HG02623 (cell line): ENCODE results near the gene MRGPRD.

ENCODE experiments used
- ATAC-seq: cut with Tn5 transposase; IDR thresholded peaks from one replicate; pipeline ENCODE4 v1.9.1; 2021; ENCODE audit warnings: moderate library complexity; ENCODE audit not compliant: unreplicated experiment

The MRGPRD gene

GRCh38 chr11:68970921-68971636, 9.7 kb downstream of the MRGPRD start:
- ATAC-seq = no peak

GRCh38 chr11:68969386-68969785, 11.4 kb downstream of the MRGPRD start:
- ATAC-seq = no peak

DNA sequence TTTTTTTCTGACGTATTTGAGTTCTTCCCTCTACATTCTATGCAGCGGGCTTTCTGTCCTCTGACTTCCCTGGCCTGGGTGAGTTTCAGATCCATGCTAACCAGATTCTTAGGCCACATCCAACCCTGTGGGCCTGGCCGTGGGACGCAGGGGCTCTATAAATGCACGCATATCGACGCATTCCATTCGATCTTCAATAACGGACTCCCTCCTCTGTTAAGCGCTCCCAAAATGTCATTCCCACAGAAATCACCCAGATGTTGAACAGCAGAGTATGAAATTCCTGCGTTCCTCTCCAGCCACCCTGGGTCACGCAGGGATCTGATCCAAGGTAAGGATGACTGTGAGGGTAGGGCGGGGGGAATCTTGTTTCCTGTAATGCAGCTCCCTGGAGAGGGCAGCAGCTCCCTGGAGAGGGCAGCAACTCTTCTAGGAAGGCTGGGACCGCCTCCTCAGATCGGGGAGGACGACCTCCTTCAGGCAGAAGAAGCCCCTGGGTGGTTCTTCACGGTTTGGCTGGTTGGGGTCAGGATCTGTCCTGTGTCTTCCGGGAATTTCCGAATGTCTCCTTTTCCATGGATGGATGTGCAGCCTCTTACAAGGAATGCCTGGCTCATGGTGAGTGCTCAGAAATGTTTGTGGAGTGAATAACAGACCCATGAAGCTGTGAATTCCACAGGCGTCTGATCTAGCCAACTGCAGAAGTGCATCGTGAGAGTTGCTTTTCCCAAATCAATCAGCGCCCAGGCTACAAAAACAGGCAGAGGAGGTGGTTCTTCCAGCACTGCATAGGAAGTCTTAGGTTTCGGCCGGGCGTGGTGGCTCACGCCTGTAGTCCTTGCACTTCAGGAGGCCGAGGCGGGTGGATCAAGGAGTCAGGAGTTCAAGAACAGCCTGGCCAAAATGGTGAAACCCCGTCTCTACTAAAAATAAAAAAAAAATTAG, 12.2 kb downstream of the MRGPRD start:
- ATAC-seq = no peak

DNA sequence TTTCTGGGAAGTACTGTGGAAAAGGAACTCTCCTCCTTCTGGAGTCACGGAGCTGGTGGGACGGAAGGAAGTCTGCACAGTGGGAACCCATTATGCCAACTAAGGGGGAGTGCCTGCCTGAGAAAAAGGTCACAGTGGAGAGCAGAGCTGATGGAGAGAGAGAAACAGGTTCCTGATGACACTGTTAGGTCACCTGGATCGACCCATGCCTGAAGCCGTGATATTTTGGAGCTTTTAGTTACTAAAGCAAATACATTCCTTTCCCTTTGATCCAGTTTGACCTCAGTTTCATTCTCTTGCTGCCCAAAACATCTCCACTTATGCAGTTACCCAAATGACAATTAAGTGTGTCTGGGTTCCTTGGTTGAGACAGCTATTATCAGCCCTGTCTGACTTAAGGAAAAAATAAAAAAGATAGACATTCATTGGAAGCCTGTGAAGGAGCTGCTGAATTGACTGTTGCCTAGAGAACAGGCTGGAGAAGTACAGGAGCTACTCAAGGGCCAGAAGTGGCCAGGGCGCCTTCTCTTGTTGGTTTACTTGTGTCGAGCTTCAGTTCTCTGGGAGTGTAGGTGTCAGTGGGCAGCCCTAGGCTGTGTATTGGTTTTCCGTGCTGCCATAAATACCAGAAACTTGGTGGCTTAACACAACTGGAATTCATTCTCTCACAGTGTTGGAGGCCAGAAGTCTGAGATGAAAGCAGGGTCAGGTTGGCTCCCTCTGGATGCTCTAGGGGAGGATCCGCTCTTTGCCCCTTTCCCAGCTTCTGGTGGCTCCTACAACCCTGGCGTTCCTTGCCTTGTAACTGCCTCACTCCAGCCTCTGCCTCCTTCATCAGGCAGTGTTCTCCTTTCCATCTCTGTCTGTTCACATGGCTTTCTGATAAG, 13.6 kb downstream of the MRGPRD start:
- ATAC-seq = no peak

DNA sequence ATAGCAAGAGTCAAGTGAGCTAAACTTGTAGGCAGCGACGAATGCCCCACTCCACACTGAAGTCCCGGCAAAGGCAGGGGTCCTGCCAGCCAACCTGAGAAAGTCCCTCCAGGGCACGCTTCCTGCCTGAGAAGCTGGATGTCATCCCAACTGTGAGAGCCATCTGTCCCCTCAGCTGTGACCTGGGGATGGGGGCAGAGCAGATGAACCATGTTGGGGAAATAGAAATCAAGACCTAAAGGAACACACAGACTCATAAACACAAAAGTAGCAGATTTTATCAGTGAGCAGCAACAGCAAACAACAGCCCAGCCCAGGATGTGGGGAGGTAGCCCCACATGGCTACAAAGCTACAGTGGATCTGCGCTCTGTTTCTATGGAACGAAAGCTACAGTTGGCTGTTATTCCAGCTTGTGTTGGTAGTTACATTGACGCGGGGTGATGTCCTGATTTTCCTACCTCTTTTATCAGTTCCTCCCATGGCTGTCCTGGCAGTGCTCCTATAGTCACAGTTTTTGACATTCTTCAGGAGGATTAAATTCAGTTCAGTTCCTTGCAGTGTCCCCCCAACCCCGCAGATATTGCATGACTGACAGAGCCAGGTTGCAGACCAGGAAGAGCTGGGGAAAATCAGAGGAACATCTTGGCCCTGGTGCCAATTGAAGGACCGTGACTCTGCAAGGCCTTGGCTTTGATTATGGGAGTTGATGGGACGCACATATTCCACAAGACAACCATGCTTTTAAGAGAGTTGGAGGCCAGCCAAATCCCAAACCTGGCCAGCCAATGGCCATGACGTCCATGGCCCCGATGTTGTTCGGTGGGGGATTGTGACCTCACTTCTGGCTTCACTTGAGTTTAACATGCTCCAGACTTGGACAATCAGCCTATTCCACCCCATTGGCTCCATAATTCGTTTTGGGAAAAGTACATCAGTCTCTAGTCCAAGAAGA, 14.6 kb downstream of the MRGPRD start:
- ATAC-seq = no peak

- no peak for ATAC-seq
These were observed 17.0 kb downstream of the MRGPRD start for GRCh38 chr11:68963779-68964178.

DNA sequence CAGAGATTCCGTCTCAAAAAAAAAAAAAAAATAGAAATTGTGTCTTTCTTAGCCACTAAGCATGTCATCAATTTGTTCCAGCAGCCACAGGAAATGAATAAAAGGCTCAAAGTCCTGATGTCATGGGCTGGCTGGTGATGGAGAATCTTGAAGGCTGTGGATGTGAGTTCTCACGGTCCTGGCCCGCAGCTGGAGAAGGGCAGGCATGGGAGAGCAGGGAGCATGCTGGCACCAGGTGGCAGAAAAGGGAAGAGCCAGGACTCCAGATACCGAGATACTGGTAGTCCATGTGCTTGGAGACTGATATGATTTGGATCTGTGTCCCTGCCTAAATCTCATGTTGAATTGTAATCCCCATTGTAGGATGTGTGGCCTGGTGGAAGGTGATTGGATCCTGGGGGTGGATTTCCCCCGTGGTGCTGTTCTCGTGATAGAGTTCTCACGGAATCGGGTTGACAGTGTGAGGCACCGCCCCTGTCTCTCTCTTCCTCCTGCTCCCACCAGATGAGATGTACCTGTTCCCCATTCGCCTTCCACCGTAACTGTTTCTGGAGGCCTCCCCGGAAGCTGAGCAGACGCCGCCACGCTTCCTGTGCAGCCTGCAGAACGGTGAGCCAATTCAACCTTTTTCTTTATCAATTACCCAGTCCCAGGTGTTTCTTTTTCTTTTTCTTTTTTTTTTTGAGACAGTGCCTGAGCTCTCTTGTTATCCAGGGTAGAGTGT, 18.1 kb downstream of the MRGPRD start:
- no peak for ATAC-seq

DNA sequence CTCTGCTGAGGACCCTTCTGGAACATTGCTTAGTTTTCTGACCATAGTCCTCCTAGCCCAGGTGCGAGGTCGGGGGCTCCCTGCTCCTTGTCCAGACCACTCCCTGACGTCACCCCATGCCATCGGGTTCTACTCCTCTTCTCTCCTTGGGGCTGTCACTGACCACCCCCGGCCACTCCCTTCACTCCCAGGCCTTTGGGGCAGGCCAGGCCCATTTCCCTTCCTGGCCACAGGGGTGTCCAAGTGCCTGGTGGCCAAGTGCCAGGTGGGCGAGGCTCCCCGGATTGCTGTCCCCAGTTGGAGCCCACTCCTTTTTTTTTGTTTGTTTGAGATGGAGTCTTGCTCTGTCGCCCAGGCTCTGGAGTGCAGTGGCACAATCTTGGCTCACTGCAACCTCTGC, 19.5 kb downstream of the MRGPRD start:
- no peak for ATAC-seq

- ATAC-seq = no peak
These were observed 20.3 kb downstream of the MRGPRD start for GRCh38 chr11:68960294-68961071.

DNA sequence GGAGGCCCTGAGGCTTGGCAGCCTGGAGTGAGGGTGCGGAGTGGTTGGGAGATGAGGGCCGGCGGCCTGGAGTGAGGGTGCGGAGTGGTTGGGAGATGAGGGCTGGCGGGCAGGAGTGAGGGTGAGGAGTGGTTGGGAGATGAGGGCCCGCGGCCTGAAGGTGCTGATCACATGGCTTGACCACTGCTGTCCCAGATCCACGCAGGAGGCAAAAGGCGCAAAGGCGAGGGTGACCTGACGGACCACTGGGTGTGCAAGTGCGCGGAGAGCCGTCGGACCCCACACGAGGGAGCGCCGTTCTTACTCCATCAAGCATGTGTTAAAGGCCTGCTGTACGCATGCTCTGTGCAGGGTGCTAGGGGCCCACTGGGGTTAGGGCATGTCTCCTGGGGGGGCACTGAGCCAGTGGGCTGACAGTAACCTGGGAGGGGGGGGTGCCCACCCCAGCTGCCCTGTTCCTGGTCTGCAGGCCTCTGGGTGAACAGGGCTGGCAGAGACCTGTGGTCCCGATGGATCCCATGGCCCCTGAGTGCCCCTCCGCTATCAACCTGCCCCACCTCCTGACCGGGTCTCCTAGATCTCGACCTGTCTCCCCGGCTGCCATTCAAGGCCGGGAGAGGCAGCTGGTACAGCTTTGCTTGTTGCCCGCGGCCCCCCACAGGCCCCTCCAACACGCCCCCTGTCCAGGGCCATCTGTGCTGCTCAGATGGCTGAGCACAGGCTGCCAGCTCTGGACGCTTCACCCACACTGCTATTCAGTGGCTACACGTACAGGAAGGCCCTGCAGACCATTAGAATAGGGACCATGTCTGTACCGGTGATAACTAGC, 21.1 kb downstream of the MRGPRD start:
- ATAC-seq = no peak

DNA sequence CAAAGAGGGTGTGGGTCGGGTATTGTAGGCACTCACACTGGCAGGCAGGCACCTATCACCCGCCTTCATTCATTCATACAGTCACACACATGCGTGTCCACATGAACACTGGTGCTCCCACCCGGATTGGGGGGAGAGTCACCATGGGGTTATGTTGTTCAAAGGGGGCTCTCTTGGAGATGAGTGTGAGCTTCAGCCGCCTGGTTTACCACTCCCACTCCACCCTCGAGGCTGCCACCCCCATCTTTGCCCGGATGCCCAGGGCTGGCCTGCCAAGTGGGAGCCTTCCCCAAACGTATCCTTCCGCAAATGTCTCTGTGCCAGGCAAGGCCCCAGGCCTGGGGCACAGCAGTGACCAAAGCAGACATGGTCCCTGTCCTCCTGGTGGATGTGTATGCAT, 22.6 kb downstream of the MRGPRD start:
- ATAC-seq = no peak

DNA sequence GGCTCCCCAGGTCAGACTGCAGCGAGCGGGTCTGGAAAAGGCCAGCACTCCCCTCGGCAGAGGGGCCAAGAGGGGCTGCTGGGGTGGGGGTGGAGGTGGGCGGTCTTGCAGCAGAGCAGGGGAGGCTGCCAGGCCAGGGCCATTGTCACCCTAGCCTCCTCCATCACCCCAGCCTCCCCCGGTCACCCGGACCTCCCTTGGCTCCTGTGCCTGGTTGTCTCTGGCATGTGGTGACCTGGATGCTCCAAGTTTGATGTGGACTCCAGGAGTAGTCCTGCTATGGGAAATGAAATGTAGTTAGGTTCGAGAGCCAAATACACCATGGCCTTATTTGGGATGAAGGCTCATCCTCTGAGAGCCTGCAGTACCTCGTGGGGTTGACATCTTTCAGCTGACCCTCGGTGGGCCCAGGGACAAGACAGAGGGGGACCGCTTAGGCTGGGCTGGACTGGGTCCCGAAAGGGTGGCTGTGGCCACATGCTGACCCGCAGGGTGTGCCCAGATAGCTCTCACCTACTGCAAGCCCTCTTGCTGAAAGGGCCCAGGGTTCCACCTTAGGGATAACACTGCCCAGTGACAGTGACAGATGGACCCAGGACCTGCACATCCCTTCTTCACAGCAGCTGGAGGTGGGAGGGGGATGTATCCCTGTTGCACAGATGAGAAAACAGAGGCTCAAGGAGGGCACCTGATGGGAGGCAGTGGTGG, 24.1 kb downstream of the MRGPRD start:
- ATAC-seq = no peak

GRCh38 chr11:68956142-68956541, 24.6 kb downstream of the MRGPRD start:
- no peak for ATAC-seq

DNA sequence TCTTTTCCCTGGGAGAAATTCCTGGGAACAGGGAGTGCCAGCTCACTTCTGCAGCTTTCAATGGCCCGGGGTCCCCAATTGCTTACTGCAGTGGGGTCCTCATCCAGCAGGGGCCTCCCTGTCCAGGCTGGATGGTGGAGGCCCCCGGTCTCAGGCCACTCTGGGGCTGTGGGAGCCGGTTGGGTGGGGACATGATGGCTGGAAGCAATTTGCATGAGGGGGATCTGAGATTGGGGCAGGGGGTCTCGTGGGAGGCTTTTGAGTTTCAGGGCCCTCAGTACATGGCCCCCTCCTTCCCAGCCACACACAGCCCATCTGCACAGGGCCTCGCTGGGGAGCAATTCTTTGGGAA, 25.2 kb downstream of the MRGPRD start:
- ATAC-seq = no peak

- no peak for ATAC-seq
These were observed 25.8 kb downstream of the MRGPRD start for GRCh38 chr11:68954836-68955606.

GRCh38 chr11:68950762-68951161, 30.0 kb downstream of the MRGPRD start:
- ATAC-seq = no peak
